ENCODE results near the gene STMN1.

Gene STMN1

GRCh38 chr1:25867210-25867991, 38.8 kb downstream of the STMN1 start:
- no peak for FAIRE-seq

DNA sequence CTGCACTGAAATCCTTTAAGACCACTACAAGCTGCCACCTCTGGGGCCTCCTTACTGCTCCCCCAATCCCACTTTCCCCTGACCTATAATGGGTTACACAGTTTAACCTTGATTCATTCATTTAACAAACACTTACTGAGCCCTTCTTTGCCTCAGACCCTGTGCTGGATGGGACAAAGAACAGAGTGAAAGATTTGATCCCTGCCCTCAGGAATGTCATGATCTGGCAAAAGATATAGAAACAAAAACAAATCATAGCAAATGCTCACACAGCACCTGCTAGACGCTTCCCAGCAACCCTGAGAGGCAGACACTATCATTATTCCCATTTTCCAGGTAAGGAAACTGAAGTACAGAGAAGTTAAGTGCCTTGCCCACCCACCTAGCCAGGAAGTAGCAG, 39.9 kb downstream of the STMN1 start:
- TF ChIP-seq TAF1 (IDR thresholded peaks at IDR 0.05; ENCODE audit: low read depth, low read length) (no peak), POU2F2 (IDR thresholded peaks at IDR 0.05; ENCODE audit: low read depth, low read length) (no peak), POLR2A (IDR thresholded peaks at IDR 0.05; ENCODE audit: low read depth, low read length) (no peak), POLR2AphosphoS5 (IDR thresholded peaks at IDR 0.05; ENCODE audit: low read depth, low read length) (no peak), PAX5 (IDR thresholded peaks at IDR 0.05; ENCODE audit: insufficient read depth, low read length, severe bottlenecking) (no peak), SPI1 (IDR thresholded peaks at IDR 0.05; ENCODE audit: low read depth, low read length) (no peak)

More at GRCh38 chr1:25867210-25867991, 38.8 kb downstream of the STMN1 start:
- TF ChIP-seq PAX5 (IDR thresholded peaks at IDR 0.05; ENCODE audit: insufficient read depth, low read length, severe bottlenecking) (no peak), POU2F2 (IDR thresholded peaks at IDR 0.05; ENCODE audit: low read depth, low read length) (no peak), TAF1 (IDR thresholded peaks at IDR 0.05; ENCODE audit: low read depth, low read length) (no peak), SPI1 (IDR thresholded peaks at IDR 0.05; ENCODE audit: low read depth, low read length) (no peak), POLR2AphosphoS5 (IDR thresholded peaks at IDR 0.05; ENCODE audit: low read depth, low read length) (no peak), POLR2A (IDR thresholded peaks at IDR 0.05; ENCODE audit: low read depth, low read length) (no peak)
- no peak for DNase-seq (ENCODE audit: insufficient read length, low spot score)

GRCh38 chr1:25864434-25864833, 41.8 kb downstream of the STMN1 start:
- FAIRE-seq, result no peak
- no peak for DNase-seq (ENCODE audit: insufficient read length, low spot score)

More for the DNA sequence above, 39.9 kb downstream of the STMN1 start:
- no peak for FAIRE-seq
- DNase-seq (ENCODE audit: insufficient read length, low spot score), result no peak

DNA sequence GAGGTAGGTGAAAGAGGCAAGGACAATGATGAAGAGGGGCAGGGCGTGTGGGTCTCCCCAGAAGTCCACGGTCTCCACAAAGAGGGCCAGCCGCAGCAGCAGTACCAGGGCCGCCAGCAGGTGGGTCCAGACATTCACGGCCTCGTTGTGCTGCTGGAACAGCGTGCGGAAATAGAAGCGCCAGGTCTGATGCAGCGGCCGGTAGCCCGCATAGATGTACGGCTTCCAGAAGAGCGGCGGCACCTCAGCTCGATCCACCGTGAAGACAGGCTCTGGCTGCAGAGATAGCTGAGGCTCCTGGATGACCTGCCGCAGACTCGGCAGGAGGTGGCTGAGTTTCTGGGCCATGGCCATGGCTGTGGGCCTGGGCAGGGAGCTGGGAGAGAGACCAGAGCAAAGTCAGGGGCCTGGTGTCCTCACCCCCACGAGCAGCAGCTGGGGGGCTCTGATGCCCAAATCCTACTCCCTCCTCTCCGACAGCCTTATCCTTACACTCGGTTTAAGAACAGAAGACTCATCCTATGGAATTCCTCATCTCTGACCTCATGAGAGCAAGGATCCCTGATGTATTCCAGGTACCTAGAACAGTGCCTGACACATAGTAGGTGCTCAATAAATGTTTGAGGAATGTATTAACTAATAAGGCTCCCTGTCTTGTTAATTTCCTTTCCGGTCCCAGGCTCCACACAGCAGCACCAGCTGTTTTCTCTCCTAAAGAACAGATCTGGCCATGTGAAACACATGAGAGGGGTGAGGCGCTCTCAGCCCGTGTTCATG, 42.5 kb downstream of the STMN1 start:
- TF ChIP-seq TAF1 (IDR thresholded peaks at IDR 0.05; ENCODE audit: low read depth, low read length) (no peak), PAX5 (IDR thresholded peaks at IDR 0.05; ENCODE audit: insufficient read depth, low read length, severe bottlenecking) (no peak), POU2F2 (IDR thresholded peaks at IDR 0.05; ENCODE audit: low read depth, low read length) (no peak), POLR2A (IDR thresholded peaks at IDR 0.05; ENCODE audit: low read depth, low read length) (no peak), POLR2AphosphoS5 (IDR thresholded peaks at IDR 0.05; ENCODE audit: low read depth, low read length) (no peak), SPI1 (IDR thresholded peaks at IDR 0.05; ENCODE audit: low read depth, low read length) (no peak)
- FAIRE-seq, result no peak
- no peak for DNase-seq (ENCODE audit: insufficient read length, low spot score)

More at GRCh38 chr1:25864434-25864833, 41.8 kb downstream of the STMN1 start:
- TF ChIP-seq POLR2AphosphoS5 (IDR thresholded peaks at IDR 0.05; ENCODE audit: low read depth, low read length), result no peak
- TF ChIP-seq TAF1 (IDR thresholded peaks at IDR 0.05; ENCODE audit: low read depth, low read length), result no peak
- TF ChIP-seq POU2F2 (IDR thresholded peaks at IDR 0.05; ENCODE audit: low read depth, low read length), result no peak
- no peak for TF ChIP-seq SPI1 (IDR thresholded peaks at IDR 0.05; ENCODE audit: low read depth, low read length)
- TF ChIP-seq PAX5 (IDR thresholded peaks at IDR 0.05; ENCODE audit: insufficient read depth, low read length, severe bottlenecking), result no peak
- no peak for TF ChIP-seq POLR2A (IDR thresholded peaks at IDR 0.05; ENCODE audit: low read depth, low read length)

GRCh38 chr1:25862785-25863485, 43.3 kb downstream of the STMN1 start:
- FAIRE-seq, result no peak
- DNase-seq (ENCODE audit: insufficient read length, low spot score), result no peak
- no peak for TF ChIP-seq POLR2AphosphoS5 (IDR thresholded peaks at IDR 0.05; ENCODE audit: low read depth, low read length)
- no peak for TF ChIP-seq SPI1 (IDR thresholded peaks at IDR 0.05; ENCODE audit: low read depth, low read length)
- no peak for TF ChIP-seq POU2F2 (IDR thresholded peaks at IDR 0.05; ENCODE audit: low read depth, low read length)
- TF ChIP-seq POLR2A (IDR thresholded peaks at IDR 0.05; ENCODE audit: low read depth, low read length), result no peak
- no peak for TF ChIP-seq PAX5 (IDR thresholded peaks at IDR 0.05; ENCODE audit: insufficient read depth, low read length, severe bottlenecking)

DNA sequence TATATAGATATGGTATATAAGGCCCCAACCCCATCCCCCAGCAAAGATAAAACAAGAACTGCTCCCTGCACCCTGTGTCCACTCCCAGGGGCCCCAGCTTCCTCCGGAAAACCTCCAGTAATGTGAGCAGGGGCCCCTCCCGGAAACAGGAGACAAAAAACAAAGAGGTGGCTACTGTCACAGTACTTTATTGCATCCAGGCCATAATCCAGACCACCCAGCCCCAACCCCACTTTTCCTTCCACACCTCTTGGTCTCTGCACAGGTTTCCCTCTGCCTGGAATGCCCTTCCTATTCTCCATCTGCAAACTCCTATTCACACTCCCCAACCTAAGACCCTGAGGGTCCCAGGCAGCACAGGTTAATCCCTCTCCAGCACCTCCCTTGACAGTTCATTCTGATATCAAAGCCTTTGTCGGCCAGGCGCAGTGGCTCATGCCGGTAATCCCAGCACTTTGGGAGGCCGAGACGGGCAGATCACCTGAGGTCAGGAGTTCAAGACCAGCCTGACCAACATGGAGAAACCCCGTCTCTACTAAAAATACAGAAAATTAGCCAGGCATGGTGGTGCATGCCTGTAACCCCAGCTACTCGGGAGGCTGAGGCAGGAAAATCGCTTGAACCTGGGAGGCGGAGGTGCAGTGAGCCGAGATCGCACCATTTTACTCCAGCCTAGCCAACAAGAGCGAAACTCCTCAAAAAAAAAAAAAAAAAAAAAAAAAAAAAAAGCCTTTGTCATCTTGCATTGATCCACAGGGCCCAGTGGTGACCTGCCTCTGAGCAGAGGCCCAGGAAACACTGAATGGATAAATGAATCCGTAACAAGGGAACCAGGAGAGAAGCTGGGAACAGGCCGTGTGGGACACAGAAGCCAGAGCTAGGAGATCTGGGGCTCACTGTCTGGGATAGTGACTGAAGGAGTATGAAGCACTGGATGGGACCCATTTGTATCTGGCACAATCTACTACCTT, 44.6 kb downstream of the STMN1 start:
- FAIRE-seq (no peak), DNase-seq (ENCODE audit: insufficient read length, low spot score) (no peak)
- TF ChIP-seq TAF1 (IDR thresholded peaks at IDR 0.05; ENCODE audit: low read depth, low read length) (no peak), SPI1 (IDR thresholded peaks at IDR 0.05; ENCODE audit: low read depth, low read length) (no peak), POLR2AphosphoS5 (IDR thresholded peaks at IDR 0.05; ENCODE audit: low read depth, low read length) (no peak), PAX5 (IDR thresholded peaks at IDR 0.05; ENCODE audit: insufficient read depth, low read length, severe bottlenecking) (no peak)

GRCh38 chr1:25858906-25859789, 47.1 kb downstream of the STMN1 start, which contains the start of gene AUNIP:
TSS of gene AUNIP (minus strand) at chr1:25859457. CDS start at chr1:25859357, 100 bp downstream.
- peak; percentile 94 for DNase-seq (ENCODE audit: insufficient read length, low spot score)
- peak; percentile 97 for FAIRE-seq
- TF ChIP-seq PAX5 (IDR thresholded peaks at IDR 0.05; ENCODE audit: insufficient read depth, low read length, severe bottlenecking) (no peak), POU2F2 (IDR thresholded peaks at IDR 0.05; ENCODE audit: low read depth, low read length) (peak; percentile 18; the same call in 1 of the 2 replicates), SPI1 (IDR thresholded peaks at IDR 0.05; ENCODE audit: low read depth, low read length) (no peak; the same call in 1 of the 2 replicates), POLR2AphosphoS5 (IDR thresholded peaks at IDR 0.05; ENCODE audit: low read depth, low read length) (peak; percentile 90), POLR2A (IDR thresholded peaks at IDR 0.05; ENCODE audit: low read depth, low read length) (peak; percentile 87), TAF1 (IDR thresholded peaks at IDR 0.05; ENCODE audit: low read depth, low read length) (peak; percentile 98)
